Mesenteric fat pad (tissue), 1 donor: ENCODE data around the gene CCDC85A. TPM values are rescaled to one million over a fixed set of nuclear protein-coding genes. Genes with fewer than 3 reads are reported as not detected.
"Not testable (repeated sequence)": the region's sequence is repeated elsewhere in the genome, so short reads cannot be mapped to it uniquely, and the experiment has no call there.

ENCODE experiments used
- DNase-seq: peaks from one replicate; pipeline ENCODE4 v3.0.0-alpha.2; 2020; ENCODE audit warnings: low spot score
- long read RNA-seq: library from polyadenylated mRNA; unstranded; transcript quantifications from one replicate; pipeline ENCODE4 v2.0.0, GENCODE V29; 2020
- total RNA-seq: library from RNA; stranded (reverse); fragmentation: NEBNext Ultra II Directional; extraction: Animal tissue kit (Norgen Biotek cat#: 25700); gene quantifications from one replicate; pipeline ENCODE4 v1.2.1, GENCODE V29; 2021
- donor health status: DM: yes; HTN: yes; CAD: no.

CCDC85A gene
- 7.6 TPM for total RNA-seq
- long read RNA-seq, partial matches to known transcripts = 2 of 10 reads
- long read RNA-seq, other reads (novel, unspliced or antisense) = 8 of 10 reads

- peak; percentile 94 for DNase-seq
These were observed at the start of gene CCDC85A for GRCh38 chr2:56183643-56184499. CCDC85A (plus strand) TSS chr2:56183990; CDS start chr2:56184625, 635 bp downstream.

DNA sequence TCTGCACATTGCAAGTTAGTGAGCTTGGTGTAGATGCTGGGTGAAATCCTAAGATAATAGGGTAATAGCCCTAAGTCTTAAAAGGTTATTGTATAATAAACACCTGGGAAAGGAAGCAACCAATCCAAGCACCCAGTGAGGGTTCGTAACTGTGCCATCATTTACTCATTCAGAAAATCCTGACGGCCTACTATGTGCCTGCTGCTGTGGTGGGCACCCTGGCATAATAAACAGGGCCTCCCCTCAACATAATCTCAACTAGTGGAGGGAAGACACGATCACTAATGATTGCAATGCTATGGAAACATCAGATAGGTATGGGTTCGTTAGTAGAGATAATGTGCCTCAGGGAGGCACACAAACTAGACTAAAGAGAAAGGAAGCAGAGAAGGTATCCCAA, 48.9 kb upstream of the CCDC85A start:
- no peak for DNase-seq

DNA sequence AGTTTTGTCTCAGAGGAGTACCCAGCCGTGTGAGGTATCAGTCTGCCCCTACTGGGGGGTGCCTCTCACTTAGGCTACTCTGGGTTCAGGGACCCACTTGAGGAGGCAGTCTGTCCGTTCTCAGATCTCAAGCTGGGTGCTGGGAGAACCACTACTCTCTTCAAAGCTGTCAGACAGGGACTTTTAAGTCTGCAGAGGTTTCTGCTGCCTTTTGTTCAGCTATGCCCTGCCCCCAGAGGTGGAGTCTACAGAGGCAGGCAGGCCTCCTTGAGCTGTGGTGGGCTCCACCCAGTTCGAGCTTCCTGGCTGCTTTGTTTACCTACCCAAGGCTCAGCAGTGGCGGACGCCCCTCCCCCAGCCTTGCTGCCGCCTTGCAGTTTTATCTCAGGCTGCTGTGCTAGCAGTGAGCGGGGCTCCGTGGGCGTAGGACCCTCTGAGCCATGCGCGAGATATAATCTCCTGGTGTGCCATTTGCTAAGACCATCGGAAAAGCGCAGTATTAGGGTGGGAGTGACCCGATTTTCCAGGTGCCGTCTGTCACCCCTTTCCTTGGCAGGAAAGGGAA, 41.2 kb upstream of the CCDC85A start:
- DNase-seq = not testable (repeated sequence)

DNA sequence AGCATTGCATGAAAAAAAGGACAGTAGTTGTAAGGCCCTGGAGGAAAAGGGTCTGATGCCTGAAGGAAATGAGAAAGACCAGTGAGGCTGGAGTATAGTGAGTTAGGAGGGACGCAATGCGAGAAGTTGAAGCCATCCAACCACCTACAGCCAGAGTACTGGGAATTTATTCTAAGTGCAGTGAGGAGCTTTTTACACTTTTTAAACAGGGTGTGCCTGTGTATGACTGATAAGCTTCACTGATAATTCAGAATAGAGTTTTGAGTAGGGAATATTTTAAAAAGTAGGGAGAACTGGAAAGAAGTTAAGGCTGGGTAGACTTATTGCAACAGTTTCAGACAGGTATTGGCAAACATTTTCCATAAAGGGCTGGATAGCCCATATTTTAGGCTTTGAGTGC, 35.9 kb upstream of the CCDC85A start:
- no peak for DNase-seq

- no peak for DNase-seq
These were observed 35.0 kb upstream of the CCDC85A start for GRCh38 chr2:56148825-56149224.

DNA sequence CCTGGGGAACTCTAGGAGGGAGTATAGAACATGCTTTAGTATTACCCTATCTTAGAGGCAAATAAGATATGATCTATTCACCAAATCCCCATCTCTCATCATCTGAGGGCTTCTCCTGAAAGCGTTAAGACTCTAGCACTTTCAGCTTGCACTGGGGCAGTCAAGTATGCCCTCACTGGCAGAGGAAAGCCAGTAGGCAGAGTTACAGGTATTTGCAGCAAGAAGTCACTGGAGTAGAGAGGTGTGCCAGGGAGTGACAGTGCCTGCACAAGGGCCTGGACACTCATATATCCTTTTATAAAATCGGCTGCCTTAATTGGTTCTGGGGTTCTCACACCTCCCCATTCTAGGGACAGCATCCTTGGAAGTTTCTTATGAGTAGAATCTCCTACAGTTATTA, 31.9 kb upstream of the CCDC85A start:
- DNase-seq = no peak

DNA sequence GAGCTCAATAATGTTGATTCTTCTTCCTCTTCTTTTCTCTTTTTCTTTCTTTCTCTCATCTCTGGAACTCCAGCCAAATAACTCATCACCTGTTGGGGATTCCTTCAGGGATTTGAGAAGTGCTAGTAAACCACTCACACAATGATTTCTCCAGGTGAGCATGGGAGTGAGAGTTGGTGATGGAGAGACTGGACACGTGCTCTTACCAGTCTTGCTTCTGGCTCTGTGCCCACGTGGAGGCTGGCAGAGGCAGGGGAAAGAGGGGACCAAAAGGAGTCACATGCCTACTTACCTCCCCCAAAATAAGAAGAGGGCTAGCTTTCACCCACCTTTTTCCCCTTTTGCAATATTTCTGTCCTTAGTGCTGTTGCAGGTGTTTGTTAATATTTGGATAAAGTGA, 28.6 kb upstream of the CCDC85A start:
- no peak for DNase-seq

DNA sequence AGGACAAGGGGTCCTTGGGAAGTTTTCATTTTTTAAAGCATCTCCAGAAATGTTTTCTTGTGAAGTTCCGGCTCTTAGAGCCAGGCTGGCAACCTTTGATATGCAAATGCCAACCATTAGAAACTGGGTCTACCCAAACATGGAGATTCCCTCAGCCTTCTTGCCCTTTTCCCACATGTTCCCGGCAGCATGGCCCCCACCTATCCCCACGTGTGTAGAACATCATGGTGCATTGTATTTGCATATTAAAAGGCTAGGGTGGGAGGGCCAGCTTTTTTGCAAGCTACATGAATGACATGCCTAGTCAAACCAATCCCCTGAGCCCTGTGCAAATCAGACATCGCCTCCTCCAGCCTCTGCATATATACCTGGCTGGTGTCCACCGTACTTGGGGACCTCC, 23.9 kb upstream of the CCDC85A start:
- not testable (repeated sequence) for DNase-seq

DNA sequence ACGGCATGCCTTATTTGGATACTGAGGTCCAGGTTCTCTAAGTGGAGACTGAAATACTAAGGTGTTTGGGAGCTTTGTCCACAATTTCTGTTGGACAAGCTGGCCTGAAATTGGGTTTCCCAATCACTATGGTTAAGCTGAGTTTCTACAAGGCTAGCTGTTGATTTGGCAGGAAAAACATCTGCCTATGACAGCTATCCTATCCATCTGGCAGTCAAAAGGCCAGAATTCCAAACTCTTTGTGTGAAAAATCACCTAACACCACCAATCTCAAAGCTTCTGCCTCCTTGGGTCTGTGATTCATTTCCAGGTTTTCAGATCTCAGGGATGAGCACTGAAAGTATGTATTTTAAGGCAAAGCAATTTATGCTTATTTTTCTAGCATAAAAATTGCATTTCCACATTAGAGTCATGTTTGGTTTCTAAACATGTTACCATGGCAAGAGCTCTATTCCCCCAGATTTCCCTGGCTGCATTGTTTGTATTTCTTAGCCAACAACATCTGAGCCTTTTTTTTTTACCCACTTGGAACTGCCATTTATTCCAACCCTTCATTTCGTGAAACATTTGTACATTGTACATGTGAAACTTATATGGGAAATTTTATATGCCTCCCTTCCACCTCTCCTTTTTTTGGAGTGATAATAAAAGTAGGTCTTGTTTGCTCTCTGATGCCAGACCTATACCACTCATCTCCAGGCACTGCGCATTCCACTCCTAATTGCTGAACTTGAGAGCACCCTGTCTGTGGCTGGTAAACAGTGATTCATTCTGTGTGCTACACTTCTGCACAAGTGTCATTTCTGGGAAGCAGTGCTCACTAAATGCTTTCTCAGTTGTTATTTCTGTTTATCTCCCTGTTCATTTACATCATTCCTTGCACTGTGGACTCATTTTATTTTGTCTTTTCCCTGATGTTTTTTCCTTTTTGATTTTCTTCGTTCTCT, 15.9 kb upstream of the CCDC85A start:
- no peak for DNase-seq

DNA sequence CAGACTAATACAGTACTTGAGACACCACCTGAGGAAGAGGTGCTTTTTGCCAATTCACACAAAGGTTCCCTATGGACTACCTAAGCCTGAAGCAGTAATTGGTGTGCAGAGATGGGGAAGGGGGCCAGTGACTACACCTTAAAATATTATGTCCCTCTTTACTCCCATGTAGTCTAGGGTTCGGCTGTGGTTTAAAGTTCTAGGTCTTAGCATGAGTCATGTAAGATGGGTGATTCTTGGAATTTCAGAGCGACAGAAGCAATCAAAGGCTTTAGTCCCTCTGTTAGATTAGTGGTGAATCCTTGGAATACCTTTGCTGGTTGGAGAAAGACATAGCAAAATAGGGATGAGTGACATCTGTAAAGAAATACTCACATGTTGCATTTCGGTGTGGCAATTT, 14.3 kb upstream of the CCDC85A start:
- no peak for DNase-seq

DNA sequence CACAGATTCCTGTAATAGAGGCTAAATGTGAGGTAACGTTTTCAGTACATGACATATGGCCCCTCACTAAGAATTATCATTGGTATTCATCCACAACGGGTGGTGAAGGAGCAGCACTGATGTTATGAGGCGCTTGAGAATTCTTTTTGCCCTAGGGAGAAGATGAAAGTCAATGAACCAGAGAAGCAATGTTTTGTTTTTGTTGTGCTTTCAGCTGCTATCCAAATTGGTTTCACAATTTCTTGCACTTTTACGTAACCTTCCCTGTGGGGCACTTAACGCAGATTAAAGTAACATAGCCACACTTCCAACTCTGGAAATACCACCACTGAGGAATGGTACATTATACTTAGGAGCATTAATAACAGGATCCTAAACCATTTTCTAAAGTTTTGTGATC, 13.3 kb upstream of the CCDC85A start:
- DNase-seq = no peak

- no peak for DNase-seq
These were observed 12.8 kb upstream of the CCDC85A start for GRCh38 chr2:56170988-56171387.

DNA sequence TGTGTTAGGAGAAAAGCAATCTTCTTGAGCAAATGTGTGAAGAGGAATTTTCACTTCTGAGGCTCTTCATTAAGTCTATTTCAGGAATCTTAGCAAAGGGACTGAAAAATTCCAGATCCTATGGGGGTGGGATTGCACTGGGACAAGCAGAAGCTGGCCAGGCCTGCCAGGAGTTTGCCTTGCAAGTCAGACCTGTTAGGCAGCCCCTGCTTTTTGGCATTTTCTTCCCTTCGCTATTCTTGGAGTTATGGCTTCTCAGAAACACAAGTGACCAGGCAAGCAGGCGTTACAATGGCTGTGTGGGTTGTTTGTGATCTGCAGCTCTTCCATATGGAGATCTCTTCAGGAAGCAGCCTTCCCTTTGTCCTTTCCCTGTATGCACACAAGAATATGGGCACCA, 8.0 kb upstream of the CCDC85A start:
- no peak for DNase-seq

GRCh38 chr2:56177420-56178220, 6.2 kb upstream of the CCDC85A start:
- DNase-seq = no peak

GRCh38 chr2:56179931-56180330, 3.9 kb upstream of the CCDC85A start:
- DNase-seq = no peak

GRCh38 chr2:56182420-56182819, 1.4 kb upstream of the CCDC85A start:
- DNase-seq = no peak

DNA sequence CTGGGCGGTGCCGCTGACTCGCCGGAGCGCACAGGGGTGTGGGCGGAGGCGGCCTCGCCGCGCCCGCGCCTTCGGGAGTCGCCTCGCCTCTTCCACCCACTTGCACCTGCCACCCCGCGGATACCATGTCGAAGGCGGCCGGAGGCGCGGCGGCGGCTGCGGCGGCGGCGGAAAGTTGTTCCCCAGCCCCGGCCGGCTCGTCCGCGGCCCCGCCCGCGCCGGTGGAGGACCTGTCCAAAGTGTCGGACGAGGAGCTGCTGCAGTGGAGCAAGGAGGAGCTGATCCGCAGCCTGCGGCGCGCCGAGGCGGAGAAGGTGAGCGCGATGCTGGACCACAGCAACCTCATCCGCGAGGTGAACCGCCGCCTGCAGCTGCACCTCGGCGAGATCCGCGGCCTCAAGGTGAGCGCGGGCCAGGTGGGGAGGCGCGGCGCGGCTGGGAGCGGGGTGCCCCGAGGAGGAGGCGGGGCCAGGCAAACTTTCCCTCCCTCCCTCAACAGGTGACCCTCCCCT, 766 bp downstream of the CCDC85A start:
- DNase-seq = no peak

- DNase-seq = no peak
These were observed 1.4 kb downstream of the CCDC85A start for GRCh38 chr2:56185101-56185581.

DNA sequence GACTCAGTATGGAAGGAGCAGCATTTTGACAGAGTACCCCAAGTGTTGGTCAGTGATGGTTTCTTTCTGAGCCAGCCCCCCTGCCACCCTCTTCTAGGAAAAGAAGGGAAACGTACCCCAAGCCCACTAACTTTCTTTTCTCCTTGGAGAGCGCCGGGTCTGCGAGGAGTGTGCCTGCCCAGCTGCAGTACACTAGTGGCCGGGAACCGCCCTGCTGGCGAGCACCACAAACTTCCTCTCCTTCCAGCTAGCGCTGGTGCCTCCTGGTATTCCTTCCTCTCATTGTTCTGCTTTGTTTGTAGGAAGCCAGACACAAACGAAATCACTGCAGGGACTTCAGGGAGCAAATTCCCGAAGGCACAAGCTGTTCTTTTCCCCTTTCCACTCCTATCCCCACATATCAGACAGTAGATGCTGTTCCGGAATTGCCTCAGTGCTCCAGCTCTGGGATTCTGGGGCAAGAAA, 1.8 kb downstream of the CCDC85A start:
- DNase-seq = no peak

DNA sequence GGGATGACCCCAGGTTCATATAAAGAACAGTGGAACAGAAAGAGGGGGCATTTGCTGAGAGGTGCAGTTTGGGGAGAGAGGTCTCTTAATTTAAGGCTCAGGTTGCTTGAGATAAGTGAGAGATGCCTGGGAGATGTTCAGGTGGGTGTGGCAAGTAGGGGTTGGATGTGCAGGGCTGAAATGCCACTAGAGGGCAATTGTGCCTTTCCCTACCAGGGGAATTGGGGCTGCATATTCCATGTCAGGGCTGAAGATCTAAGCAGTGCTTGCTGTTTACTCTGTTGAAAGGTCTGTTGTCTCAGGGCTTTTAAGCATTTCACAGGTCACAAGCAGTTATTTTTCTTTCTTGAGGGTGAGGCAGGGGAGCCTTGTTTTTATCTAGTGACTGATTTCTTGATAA, 7.8 kb downstream of the CCDC85A start:
- DNase-seq = no peak
